NCI-H82 treated with DMSO at 0.1 percent for 48 hours (cell line): ENCODE data around the gene CCBE1.

Experiments used
- DNase-seq: peaks from one replicate; lab custom pipeline; 2025; ENCODE audit not compliant: unreplicated experiment; lab: John Stamatoyannopoulos, UW

Gene CCBE1

GRCh38 chr18:59414111-59414653 is 283.0 kb downstream of the CCBE1 start:
- DNase-seq, result no peak

GRCh38 chr18:59402432-59403090 is 294.7 kb downstream of the CCBE1 start:
- DNase-seq, result peak; percentile 92

- no peak for DNase-seq
Measured at GRCh38 chr18:59400407-59400806, 296.8 kb downstream of the CCBE1 start.

GRCh38 chr18:59395226-59396175 is 301.7 kb downstream of the CCBE1 start:
- no peak for DNase-seq

GRCh38 chr18:59393381-59393780 is 303.8 kb downstream of the CCBE1 start:
- no peak for DNase-seq

GRCh38 chr18:59388817-59389216 is 308.4 kb downstream of the CCBE1 start:
- no peak for DNase-seq

GRCh38 chr18:59387687-59388565 is 309.3 kb downstream of the CCBE1 start:
- no peak for DNase-seq

GRCh38 chr18:59386909-59387686 is 310.1 kb downstream of the CCBE1 start:
- no peak for DNase-seq

GRCh38 chr18:59385191-59385590 is 312.0 kb downstream of the CCBE1 start:
- DNase-seq, result no peak

- peak; percentile 83 for DNase-seq
Measured at GRCh38 chr18:59383851-59384250, 313.4 kb downstream of the CCBE1 start.

- DNase-seq, result no peak
Measured at GRCh38 chr18:59382383-59382782, 314.8 kb downstream of the CCBE1 start.

- peak; percentile 17 for DNase-seq
Measured at GRCh38 chr18:59381949-59382348, 315.3 kb downstream of the CCBE1 start.
